K562 (cell line): ENCODE measurements around the gene CHAT.

ENCODE experiments used
- CREM ChIP-seq: IDR thresholded peaks from 2 replicates; pipeline ENCODE4 v1.6.1; 2014; ENCODE audit warnings: antibody characterized with exemption, low read depth
- CTCF ChIP-seq, 3 experiments: IDR thresholded peaks in 2 of 3; conservative IDR thresholded peaks in 1 of 3; 2 replicates each; pipeline ENCODE4 v1.5.1; 2011 to 2012; ENCODE audit warnings: low read length in 3 of 3, mild to moderate bottlenecking in 3 of 3, control low read depth in 2 of 3, improper control_type of control experiment in 1 of 3, inconsistent platforms in 1 of 3, low read depth in 1 of 3, mixed read lengths in 1 of 3, moderate library complexity in 1 of 3; ENCODE audit not compliant: insufficient read depth in 2 of 3
- NBN ChIP-seq: fragments of 450-650 bp; IDR thresholded peaks from 2 replicates; pipeline ENCODE4 v1.6.1; 2016; ENCODE audit warnings: low read depth, mild to moderate bottlenecking
- NCOA2 ChIP-seq, 2 experiments: fragments of 450-650 bp; IDR thresholded peaks; 2 replicates each; pipeline ENCODE4 v1.6.1; 2018; ENCODE audit warnings: mild to moderate bottlenecking in 2 of 2, moderate library complexity in 1 of 2; ENCODE audit not compliant: partially characterized antibody in 2 of 2
- TBP ChIP-seq: optimal IDR thresholded peaks from 2 replicates; pipeline ENCODE3; 2011; ENCODE audit warnings: low read depth, low read length, improper control_type of control experiment
- ZNF197 ChIP-seq: fragments of 200-800 bp; sonication (Bioruptor generic); IDR thresholded peaks from 2 replicates; pipeline ENCODE4 v1.6.1; 2016; ENCODE audit warnings: low read depth, missing genetic modification characterization, missing compliant biosample characterization
- ZNF282 ChIP-seq: sonication (generic); formaldehyde crosslinking; IDR thresholded peaks from 2 replicates; pipeline ENCODE4 v1.8.1; 2023; ENCODE audit warnings: missing genetic modification reagents

- TF ChIP-seq CREM (no peak), ZNF197 (no peak), ZNF282 (CRISPR knock-in tag) (no peak), NBN (no peak), CTCF (IDR thresholded peaks at IDR 0.05 in 2 of 3, conservative IDR thresholded peaks at IDR 0.05 in 1 of 3; ENCODE audit: insufficient read depth in 2 of 3, low read depth in 1 of 3, low read length in 3 of 3) (no peak), TBP (no peak), NCOA2 (IDR thresholded peaks at IDR 0.05; ENCODE audit: partially characterized antibody in 2 of 2) (no peak)
Measured at GRCh38 chr10:49585387-49585786, 28.4 kb upstream of the CHAT start.
